Measurements from ENCODE around the gene ARHGAP23.
A peak's percentile ranks its signal among the peaks of the same experiment; 100 is the strongest.

The ARHGAP23 gene

DNA sequence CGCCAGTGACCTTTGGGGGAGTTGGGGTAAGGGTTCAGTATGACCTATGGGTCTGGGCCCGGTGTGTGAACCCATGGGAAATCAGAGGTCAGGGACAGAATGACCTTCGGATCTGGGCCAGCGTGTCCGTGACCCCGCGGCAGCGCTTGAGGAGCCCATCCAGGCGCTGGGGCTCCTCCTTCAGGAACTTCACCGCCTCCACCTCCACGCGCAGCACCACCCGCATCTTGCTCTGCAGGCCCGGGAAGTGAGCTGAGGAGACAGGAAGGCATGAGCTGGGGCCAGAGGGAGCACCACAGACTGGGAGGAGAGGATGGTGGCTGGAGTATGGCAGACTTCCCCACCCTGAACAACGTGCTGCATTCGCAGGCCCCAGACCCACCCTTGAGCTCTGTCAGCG is 124.1 kb downstream of the ARHGAP23 start:
- DNase-seq (ENCODE audit: low read depth): no peak

DNA sequence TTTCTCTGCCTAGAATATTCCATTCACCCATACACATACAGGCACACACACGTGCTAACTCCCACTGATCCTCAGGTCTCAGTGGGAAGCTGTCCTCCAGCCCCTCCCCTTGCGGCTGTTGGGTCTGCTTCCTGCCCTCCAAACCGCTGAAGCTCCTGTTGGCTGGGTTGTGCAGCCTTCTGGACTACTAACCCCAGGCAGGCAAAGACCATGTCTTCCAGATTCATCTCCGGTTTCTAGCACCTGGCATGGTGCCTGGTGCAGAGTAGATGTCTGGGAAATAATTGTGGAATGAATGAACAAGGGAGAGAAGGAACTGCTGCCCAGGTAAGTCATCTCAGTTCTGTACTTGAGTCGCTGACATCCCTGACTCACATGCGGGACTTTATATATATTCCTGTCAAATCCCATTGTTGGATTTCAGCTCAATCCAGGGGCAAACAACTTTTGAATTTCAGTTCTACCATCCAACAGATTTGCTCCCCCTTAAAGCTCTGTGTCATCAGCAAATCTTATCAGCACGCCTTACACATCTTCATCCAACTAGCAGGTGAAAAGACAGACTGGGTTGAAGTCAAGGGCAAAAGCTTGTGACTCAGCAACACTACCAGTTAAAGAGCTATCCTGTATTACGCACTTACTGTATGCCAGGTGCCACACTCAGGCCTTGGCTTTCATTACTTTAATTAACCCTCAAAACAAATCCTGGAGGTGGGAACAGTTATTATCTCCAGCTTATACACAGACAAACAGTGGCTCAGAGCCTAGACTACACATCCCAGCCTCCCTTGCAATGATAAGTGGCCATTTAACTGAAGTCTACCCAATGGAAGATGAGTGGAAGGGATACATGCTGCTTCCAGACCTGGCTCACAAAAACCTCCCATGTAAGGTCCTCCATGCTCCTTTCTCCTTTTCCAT is 126.4 kb downstream of the ARHGAP23 start:
- no peak for DNase-seq (ENCODE audit: low read depth)

DNA sequence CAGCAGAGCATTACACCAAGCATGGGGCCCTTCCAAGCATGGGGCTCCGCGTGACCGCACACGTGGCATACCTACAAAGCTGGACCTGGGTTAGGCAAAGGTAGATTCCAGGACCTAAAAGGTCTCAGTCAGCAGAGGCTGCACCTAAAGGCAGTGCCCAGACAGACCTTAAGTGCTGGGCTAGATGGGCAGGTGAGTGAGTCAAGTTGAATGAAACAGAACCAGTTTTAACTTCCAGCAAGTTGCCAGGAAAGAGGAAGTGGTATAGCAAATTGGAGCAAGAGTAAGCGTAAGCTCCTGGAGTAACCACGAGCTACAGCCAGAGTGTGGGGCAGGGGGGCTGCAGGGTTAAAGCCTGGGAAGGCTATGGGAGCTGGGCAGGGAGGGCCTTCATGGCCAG is 128.0 kb downstream of the ARHGAP23 start:
- no peak for DNase-seq (ENCODE audit: low read depth)

GRCh38 chr17:38557396-38557795 is 129.1 kb downstream of the ARHGAP23 start:
- DNase-seq (ENCODE audit: low read depth): no peak

GRCh38 chr17:38557836-38558727 is 129.8 kb downstream of the ARHGAP23 start:
- DNase-seq (ENCODE audit: low read depth): peak; percentile 96

DNA sequence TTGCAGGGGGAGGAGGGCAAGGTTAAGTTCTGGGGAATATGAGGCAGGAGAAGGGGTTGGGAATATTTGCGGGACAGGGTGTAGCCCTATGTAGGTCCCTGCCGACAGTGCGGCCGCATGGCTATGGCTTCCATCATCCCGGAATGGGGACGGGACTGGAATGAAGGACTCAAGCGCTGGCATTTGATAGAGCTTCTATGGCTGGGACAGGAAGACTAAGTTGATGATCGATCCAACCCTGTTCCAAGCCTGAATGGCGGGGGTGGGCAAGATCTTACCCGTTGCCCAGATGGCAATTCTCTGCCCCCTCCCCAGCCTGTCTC is 130.4 kb downstream of the ARHGAP23 start:
- peak; percentile 26 for DNase-seq (ENCODE audit: low read depth)

DNA sequence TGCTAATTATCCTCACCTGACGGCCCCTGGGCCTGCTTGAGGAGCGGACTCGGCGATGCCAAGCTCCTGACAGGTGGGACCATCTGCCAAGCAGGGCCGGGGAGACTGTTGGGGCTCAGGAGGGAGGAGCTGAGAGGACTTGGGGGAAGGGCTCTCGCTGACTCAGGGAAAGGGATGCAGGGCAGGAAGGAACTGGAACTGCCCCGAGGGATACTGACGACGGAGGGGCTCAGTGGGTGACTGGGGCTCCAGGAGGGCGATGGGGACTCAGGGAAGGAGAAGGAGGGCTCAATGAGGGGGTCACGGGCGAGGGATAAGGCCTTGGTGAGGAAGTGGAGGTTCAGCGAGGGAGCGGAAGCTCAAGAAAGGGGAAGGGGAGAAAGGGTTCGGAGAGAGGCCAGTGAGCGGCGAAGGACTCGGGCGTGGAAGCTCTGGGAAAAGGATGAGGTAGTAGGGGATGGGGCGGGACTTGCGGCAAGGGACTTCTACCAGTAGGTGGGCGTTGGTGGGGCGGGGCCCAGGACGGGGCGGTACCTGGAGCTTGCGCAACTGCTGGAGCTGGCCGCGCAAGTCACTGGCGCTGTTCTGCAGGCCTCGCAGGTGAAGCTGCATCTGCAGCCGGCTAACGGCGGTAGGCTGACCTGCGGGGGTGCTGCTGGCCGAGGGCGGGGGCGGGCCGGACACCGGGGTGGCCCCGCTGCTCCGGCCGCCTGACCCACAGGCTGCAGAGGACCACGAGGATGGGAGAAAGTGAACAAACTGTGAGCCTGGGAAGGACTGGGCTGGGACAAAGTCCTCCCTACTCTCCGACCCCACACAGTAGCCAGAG is 131.0 kb downstream of the ARHGAP23 start:
- DNase-seq (ENCODE audit: low read depth): peak; percentile 89

GRCh38 chr17:38559880-38560230 is 131.6 kb downstream of the ARHGAP23 start:
- no peak for DNase-seq (ENCODE audit: low read depth)

- DNase-seq (ENCODE audit: low read depth): no peak
Observed at GRCh38 chr17:38560503-38561318, 132.4 kb downstream of the ARHGAP23 start.

GRCh38 chr17:38561416-38562214 is 133.4 kb downstream of the ARHGAP23 start:
- DNase-seq (ENCODE audit: low read depth): no peak
